OCI-LY7 (cell line): ENCODE results near the gene LRRC8D. TPM values are rescaled to one million over a fixed set of nuclear protein-coding genes. Genes with fewer than 3 reads are reported as not detected.

ENCODE experiments used
- BruUV-seq: library from RNA; stranded (reverse); fragments of 400-500 nt; replicated peaks from 2 replicates; lab custom pipeline; 2021; lab: Mats Ljungman, UMichigan
- CTCF ChIA-PET: fragments of 300-600 bp; sonication (Branson Sonifier 250); formaldehyde crosslinking; loops from one replicate; lab custom pipeline; 2022; ENCODE audit warnings: antibody characterized with exemption; ENCODE audit not compliant: unreplicated experiment; lab: Charles Lee
- POLR2A ChIA-PET: fragments of 300-600 bp; sonication (Branson Sonifier 250); formaldehyde crosslinking; loops from one replicate; lab custom pipeline; 2022; ENCODE audit warnings: antibody characterized with exemption; lab: Charles Lee
- DNase-seq: peaks from one replicate; pipeline ENCODE4 v3.0.0-alpha.2; 2015; ENCODE audit warnings: low spot score
- H2AFZ ChIP-seq: fragments of 200-600 bp; sonication (generic), shearing (Covaris generic); 2 replicates; pipeline ENCODE4 v1.6.1; 2014; ENCODE audit warnings: mild to moderate bottlenecking, antibody characterized with exemption, low read length, moderate library complexity
- H3K27ac ChIP-seq: fragments of 200-600 bp; sonication (generic); 2 replicates; pipeline ENCODE4 v1.5.1; 2014; ENCODE audit warnings: mixed run types, low read depth, mild to moderate bottlenecking, moderate library complexity, low read length, inconsistent platforms; ENCODE audit not compliant: poor library complexity, severe bottlenecking
- H3K36me3 ChIP-seq: fragments of 200-600 bp; sonication (generic); 2 replicates; pipeline ENCODE4 v1.6.1; 2014; ENCODE audit warnings: mild to moderate bottlenecking, antibody characterized with exemption, low read length, moderate library complexity, mixed read lengths; ENCODE audit not compliant: insufficient read depth
- H3K4me1 ChIP-seq: fragments of 200-600 bp; sonication (generic); 2 replicates; pipeline ENCODE4 v1.5.1; 2014; ENCODE audit warnings: mild to moderate bottlenecking, low read length; ENCODE audit not compliant: insufficient read depth, poor library complexity, severe bottlenecking
- H3K4me2 ChIP-seq: fragments of 200-600 bp; sonication (generic); 2 replicates; pipeline ENCODE4 v1.6.1; 2014; ENCODE audit warnings: mild to moderate bottlenecking, low read length
- H3K4me3 ChIP-seq: fragments of 200-600 bp; sonication (generic); 2 replicates; pipeline ENCODE4 v1.5.1; 2014; ENCODE audit warnings: mild to moderate bottlenecking, low read depth, low read length; ENCODE audit not compliant: poor library complexity, severe bottlenecking
- H3K79me2 ChIP-seq: fragments of 200-600 bp; sonication (generic); 2 replicates; pipeline ENCODE4 v1.6.1; 2016; ENCODE audit warnings: low read depth, mild to moderate bottlenecking, low read length, moderate library complexity, mixed read lengths; ENCODE audit not compliant: insufficient read depth
- H3K9me2 ChIP-seq: fragments of 200-600 bp; sonication (generic); 2 replicates; pipeline ENCODE4 v1.6.1; 2016; ENCODE audit warnings: mild to moderate bottlenecking, low read length, mixed read lengths; ENCODE audit not compliant: insufficient read depth
- H3K9me3 ChIP-seq: fragments of 200-600 bp; sonication (generic); 2 replicates; pipeline ENCODE4 v1.6.1; 2014; ENCODE audit warnings: mild to moderate bottlenecking, mixed run types, low read length, mixed read lengths
- H4K20me1 ChIP-seq: fragments of 200-600 bp; sonication (generic); 2 replicates; pipeline ENCODE4 v1.6.1; 2014; ENCODE audit warnings: mild to moderate bottlenecking, antibody characterized with exemption, low read length, moderate library complexity, mixed read lengths; ENCODE audit not compliant: insufficient read depth
- CTCF ChIP-seq: fragments of 200-600 bp; sonication (generic); conservative IDR thresholded peaks from 2 replicates; pipeline ENCODE4 v1.5.1; 2014; ENCODE audit warnings: mild to moderate bottlenecking, antibody characterized with exemption, low read length, moderate library complexity, mixed read lengths
- EZH2phosphoT487 ChIP-seq: fragments of 200-600 bp; sonication (generic); IDR thresholded peaks from 2 replicates; pipeline ENCODE4 v1.6.1; 2018; ENCODE audit warnings: low read depth, borderline replicate concordance, mild to moderate bottlenecking, mixed run types, antibody characterized with exemption, low read length, moderate library complexity, mixed read lengths
- intact Hi-C: fragments of 100-400 bp; cut with micrococcal nuclease; formaldehyde crosslinking; loops from one replicate; pipeline ENCODE4 v1.10.0; 2022; ENCODE audit not compliant: unreplicated experiment
- total RNA-seq, 2 experiments: library from RNA; depleted of rRNA in 1 of 2; stranded (reverse); fragments of >200 nt in 1 of 2; shearing (Covaris generic) in 1 of 2; gene quantifications; 2 replicates each; pipeline ENCODE4 v1.2.3, GENCODE V29; 2014 to 2022

Gene LRRC8D
- total RNA-seq, 2 experiments from 2014 or later, result 23.8 to 37.1 TPM

GRCh38 chr1:89890085-89890752 lies 69.4 kb downstream of the LRRC8D start:
- H3K9me2 ChIP-seq, result no peaks in the 10 kb centered on the region
- BruUV-seq, result no TSS peak
- H3K4me2 ChIP-seq, result no peak overlapping the region
- H3K36me3 ChIP-seq, result peaks cover 11% of the 10 kb centered on the region; the same call in 1 of the 2 replicates
- H3K9me3 ChIP-seq, result no peaks in the 10 kb centered on the region
- H3K4me3 ChIP-seq, result no peak overlapping the region
- no peak for DNase-seq
- ChIA-PET POLR2A (interaction anchor here (0.6 kb wide), 1 partner anchor 215 kb away, joined by 3 read pairs; no protein-coding TSS in a partner anchor), CTCF (no interaction called here)
- intact Hi-C loops, result no loop called here
- peaks cover 13% of the 10 kb centered on the region; the same call in 1 of the 2 replicates for H4K20me1 ChIP-seq
- no peaks in the 10 kb centered on the region for H3K4me1 ChIP-seq
- TF ChIP-seq EZH2phosphoT487, result no peak
- TF ChIP-seq CTCF, result no peak
- no peak overlapping the region for H2AFZ ChIP-seq
- no peak overlapping the region for H3K27ac ChIP-seq
- H3K79me2 ChIP-seq, result peaks cover 4% of the 10 kb centered on the region; the same call in 1 of the 2 replicates

- Histone ChIP-seq H3K9me2 (no peaks in the 10 kb centered on the region), H3K27ac (no peak overlapping the region), H3K9me3 (no peaks in the 10 kb centered on the region), H3K4me3 (no peak overlapping the region), H4K20me1 (peaks cover 8% of the 10 kb centered on the region; the same call in 1 of the 2 replicates), H3K4me1 (no peaks in the 10 kb centered on the region), H3K36me3 (peaks cover 15% of the 10 kb centered on the region; the same call in 1 of the 2 replicates), H2AFZ (no peak overlapping the region), H3K79me2 (no peaks in the 10 kb centered on the region; the same call in 1 of the 2 replicates), H3K4me2 (no peak overlapping the region)
- DNase-seq, result no peak
- intact Hi-C loops, result no loop called here
- POLR2A ChIA-PET, result no interaction called here
- no TSS peak for BruUV-seq
- CTCF ChIA-PET, result no interaction called here
- no peak for TF ChIP-seq EZH2phosphoT487
- no peak for TF ChIP-seq CTCF
These were observed 72.0 kb downstream of the LRRC8D start for GRCh38 chr1:89892816-89893215.
